NCI-H2107 treated with DMSO at 0.1 percent for 48 hours (cell line): ENCODE measurements around the gene SHMT1.
"Not testable (repeated sequence)": the region's sequence is repeated elsewhere in the genome, so short reads cannot be mapped to it uniquely, and the experiment has no call there.

Source experiments
- DNase-seq: peaks from one replicate; lab custom pipeline; 2025; ENCODE audit not compliant: unreplicated experiment; lab: John Stamatoyannopoulos, UW

SHMT1 gene

DNA sequence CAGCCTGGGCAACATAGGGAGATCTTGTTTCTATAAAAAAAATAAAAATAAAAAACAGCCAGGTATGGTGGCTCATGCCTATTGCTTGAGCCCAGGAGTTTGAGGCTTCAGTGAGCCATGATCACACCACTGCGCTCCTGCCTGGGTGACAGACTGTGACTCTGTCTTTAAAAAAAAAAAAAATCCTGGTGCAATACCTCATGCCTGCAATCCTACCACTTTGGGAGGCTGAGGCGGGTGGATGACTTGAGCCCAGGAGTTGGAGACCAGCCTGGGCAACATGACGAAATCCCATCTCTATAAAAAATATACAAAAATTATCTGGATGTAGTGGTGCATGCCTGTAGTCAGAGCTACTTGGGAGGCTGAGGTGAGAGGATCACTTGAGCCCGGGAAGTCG lies 15.3 kb upstream of the SHMT1 start:
- DNase-seq: not testable (repeated sequence)

- no peak for DNase-seq
Observed at GRCh38 chr17:18378205-18378505, 14.8 kb upstream of the SHMT1 start.

GRCh38 chr17:18377437-18378204 lies 14.3 kb upstream of the SHMT1 start, which contains the start of gene EVPLL:
Gene EVPLL, plus strand, starts transcription at chr17:18377778. Its CDS starts 3,160 bp downstream, at chr17:18380938.
- no peak for DNase-seq

- DNase-seq: no peak
Observed at GRCh38 chr17:18374216-18374615, 10.9 kb upstream of the SHMT1 start.

DNA sequence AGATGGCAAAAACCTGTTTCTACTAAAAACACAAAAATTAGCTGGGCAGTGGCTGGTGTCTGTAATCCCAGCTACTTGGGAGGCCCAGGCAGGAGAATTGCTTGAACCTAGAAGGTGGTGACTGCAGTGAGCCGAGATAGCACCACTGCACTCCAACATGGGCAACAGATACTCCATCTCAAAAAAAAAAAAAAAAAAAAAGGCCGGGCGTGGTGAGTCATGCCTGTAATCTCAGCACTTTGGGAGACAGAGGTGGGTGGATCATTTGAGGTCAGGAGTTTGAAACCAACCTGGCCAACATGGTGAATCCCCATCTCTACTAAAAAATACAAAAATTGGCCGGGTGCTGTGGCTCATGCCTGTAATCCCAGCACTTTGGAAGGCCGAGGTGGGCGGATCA lies 9.8 kb upstream of the SHMT1 start:
- DNase-seq: not testable (repeated sequence)

DNA sequence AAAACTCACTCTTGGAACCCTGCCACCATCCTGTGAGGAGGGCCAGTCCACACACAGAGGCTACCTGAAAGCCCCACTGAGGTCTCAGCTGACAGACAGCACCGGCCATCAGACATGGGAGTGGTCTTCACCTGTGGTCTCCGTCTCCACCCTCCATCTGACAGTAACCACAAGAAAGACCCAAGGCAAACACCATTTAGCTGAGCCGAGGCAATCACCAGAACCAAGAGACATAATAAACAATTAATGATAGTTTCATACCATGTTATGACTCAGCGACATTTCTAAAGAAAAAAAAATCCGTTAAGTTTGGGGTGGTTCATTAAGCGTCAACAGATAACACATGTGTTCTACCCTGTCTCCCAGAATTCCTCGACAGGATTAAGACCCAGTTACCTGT lies 8.1 kb upstream of the SHMT1 start:
- no peak for DNase-seq

DNA sequence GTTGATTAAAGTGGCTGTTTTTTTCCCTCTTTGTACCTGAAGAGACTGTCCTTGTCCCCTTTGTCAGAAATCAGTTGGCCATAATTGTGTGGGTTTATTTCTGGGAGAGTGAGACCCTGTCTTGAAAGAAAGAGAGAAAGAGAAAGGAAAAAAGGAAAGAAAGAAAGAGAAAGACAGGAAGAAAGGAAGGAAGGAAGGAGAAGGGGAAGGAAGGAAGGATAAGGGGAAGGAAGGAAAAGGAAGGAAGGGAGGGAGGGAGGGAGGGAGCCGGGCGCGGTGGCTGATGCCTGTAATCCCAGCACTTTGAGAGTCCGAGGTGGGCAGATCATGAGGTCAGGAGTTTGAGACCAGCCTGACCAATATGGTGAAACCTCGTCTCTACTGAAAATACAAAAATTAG lies 7.4 kb upstream of the SHMT1 start:
- DNase-seq: no peak

GRCh38 chr17:18368946-18369345 lies 5.6 kb upstream of the SHMT1 start:
- DNase-seq: no peak

DNA sequence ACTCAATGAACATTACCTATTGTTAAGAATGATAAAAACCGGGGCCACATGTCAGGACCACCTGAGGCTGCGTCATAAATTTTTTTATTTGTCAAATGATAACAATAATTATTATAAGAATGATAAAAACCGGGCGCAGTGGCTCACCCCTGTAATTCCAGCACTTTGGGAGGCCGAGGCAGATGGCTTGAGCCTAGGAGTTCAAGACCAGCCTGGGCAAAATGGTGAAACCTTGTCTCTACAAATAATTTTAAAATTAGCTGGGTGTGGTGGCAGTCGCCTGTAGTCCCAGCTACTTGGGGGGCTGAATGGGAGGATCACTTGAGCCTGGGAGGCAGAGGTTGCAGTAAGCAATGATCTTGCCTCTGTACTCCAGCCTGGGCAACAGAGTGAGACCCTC lies 816 bp upstream of the SHMT1 start:
- DNase-seq: no peak

- no peak for DNase-seq
Observed at GRCh38 chr17:18362698-18363100, 651 bp downstream of the SHMT1 start.

GRCh38 chr17:18361837-18362697 lies 1.3 kb downstream of the SHMT1 start:
- no peak for DNase-seq

DNA sequence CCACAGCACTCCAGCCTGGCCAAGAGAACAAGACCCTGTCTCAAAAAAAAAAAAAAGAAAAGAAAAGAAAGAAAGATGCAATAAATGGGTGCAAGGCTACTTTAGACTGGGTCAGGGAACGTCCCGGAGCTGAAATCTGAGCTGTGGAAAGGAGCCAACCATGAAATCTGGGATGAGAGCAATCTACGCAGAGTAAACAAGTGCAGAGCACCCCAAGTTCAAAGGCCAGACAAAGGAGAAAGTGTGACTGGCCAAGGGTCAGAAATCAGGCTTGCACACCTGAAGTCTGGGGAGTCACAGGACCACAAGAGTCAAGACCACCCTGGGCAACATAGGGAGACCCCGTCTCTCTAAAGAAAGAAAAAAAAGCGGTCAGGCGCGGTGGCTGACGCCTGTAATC lies 2.8 kb downstream of the SHMT1 start:
- DNase-seq: no peak

DNA sequence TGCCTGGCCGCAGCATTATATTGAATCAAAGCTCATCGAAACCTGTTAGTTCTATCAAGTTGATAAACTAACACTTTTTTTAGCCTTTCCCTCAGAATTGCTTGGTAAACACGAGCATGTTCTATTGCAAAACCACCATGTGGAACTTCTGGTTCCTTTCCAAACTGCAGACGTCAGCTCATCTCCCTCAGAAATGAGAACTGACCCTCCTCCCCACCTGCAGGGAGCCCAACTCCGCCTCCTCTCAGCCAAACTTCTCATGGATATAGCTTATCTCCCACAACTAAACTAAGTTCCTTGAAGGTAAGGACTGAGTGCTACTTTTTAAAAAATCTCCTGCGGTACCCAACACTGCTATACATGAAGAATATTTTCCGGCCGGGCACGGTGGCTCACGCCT lies 6.7 kb downstream of the SHMT1 start:
- no peak for DNase-seq

DNA sequence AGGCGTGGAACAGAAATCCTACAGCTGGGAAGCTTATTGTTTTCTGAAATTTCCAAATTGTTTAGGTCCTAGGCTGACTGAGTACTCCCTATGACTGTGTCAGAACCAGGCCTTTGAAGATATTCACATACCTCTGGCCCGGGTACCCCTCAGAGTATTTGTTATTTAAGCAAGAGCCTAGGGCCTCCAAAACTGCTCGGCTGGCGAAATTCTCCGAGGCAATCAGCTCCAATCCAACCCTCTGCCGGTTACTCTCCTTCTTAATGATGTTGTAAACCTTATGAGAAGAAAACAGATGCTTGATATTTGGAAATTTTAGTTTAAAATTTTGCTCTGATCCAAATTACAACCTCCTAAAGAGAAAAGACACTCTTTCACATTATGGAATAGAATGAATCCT lies 9.8 kb downstream of the SHMT1 start:
- DNase-seq: no peak

GRCh38 chr17:18344021-18344420 lies 19.3 kb downstream of the SHMT1 start:
- no peak for DNase-seq

DNA sequence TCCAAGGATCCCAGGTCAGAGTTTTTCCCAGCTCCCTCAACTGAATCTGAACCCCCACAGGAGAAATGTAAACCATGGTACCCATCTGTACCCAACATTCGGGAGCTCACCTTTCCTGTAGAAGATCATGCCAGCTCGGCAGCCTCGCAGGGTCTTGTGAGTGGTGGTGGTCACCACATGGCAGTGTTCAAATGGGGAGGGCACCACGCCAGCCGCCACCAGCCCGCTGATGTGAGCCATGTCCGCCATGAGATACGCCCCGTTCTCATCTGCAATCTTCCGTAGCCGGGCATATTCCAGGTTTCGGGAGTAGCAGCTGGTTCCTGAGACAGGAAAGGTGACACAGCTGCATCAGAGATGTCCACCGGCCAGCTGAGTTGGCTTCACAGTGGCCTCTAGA lies 23.4 kb downstream of the SHMT1 start:
- no peak for DNase-seq

- not testable (repeated sequence) for DNase-seq
Observed at GRCh38 chr17:18338158-18338557, 25.2 kb downstream of the SHMT1 start.

DNA sequence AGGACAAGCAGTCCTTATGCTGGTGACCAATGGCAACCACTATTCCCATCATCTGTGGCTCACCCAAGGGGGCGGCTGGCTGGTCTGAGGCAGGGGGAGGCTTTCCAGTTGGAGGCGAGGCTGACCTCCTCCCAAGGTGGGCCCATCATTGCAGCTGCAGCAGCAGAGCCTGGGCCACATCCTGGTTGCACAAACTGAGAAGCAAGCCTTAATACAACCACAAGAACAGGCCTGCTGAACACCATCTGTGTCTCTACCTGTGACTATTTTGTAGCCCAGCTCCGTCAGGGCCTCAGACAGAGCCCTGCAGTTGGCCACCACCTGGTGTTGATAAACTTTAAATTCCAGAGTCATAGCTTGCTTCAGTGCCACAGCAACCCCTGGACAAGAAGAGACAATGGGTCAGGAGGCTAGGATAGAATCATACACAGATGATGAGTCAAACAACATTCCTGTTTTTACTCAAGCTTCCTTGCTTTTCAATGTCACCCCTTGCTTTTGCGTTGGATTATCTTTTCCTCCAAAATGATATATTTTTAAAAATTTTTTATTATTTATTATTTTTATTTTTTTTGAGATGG lies 30.4 kb downstream of the SHMT1 start:
- DNase-seq: no peak

DNA sequence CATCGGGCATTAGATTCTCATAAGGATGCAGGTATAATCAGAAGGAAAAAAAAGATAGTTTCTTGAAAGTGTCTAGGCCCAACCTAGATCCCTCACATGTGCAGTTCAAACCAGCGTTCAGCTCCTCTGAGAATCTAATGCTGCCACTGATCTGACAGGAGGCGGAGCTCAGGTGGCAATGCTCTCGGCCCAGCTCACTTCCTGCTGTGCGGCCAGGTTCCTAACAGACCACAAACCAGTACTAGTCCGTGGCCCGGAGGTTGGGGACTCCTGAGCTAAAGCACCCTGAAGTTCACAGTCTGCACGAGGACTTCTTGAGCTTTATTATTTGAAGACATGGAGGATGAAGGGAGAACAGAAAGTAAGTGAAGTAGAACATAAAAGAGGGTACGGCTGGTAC lies 31.5 kb downstream of the SHMT1 start:
- no peak for DNase-seq

GRCh38 chr17:18328643-18329204 lies 34.6 kb downstream of the SHMT1 start:
- DNase-seq: no peak

DNA sequence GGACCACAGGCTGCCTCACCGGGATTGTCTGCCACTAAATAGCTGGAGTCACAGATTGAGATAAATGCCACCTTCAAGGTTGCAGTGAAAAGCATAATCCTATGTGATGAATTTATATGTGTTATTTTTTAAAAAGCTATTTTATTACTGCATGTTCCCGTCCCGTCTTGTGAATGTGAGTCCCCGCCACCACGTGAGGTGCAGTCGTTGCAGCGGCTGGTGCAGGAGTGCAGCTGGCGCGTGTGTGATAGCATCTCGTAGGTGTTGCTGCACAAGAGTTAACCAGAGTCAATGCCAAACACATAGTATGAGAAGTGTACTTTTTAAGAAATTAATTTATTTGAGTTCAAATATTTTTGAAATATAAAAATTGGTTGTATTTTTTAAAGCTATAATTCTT lies 35.8 kb downstream of the SHMT1 start:
- DNase-seq: no peak

DNA sequence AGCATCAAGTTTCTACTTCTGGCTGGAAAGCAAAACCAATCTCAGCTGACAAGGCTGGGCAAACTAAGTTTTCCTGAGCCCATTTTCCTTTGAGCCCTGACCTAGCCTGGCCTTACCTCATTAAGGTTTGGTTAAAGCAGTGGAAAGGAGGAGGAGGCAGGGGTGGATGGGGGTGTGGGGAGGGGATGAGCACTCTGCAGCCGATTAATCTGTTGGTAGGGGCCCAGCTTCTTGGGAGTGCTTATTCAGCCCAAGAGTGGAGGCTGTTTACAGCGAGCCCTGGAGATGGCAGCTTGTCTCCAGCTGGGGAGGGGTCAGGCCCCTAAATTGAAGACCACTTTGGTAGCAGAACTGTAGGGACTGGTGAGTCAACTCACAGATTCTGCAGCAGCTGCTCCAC lies 36.3 kb downstream of the SHMT1 start:
- no peak for DNase-seq
